Activated T-helper 1 cell treated with anti-CD3 and anti-CD28 coated beads, Interleukin-12 subunit alpha, Interleukin-12 subunit beta, Interleukin-2, Interleukin-4 antibody, amounts not matched to agents 30 ng/mL and 10 ng/mL and 1 ng/mL, durations not matched to agents 14 hours and 24 hours and 36 hours (primary cell): Measurements from ENCODE around the gene AADACL3. TPM values are rescaled to one million over a fixed set of nuclear protein-coding genes. Genes with fewer than 3 reads are reported as not detected.
"Not testable (repeated sequence)": the region's sequence is repeated elsewhere in the genome, so short reads cannot be mapped to it uniquely, and the experiment has no call there.

Source experiments
- DNase-seq: peaks from one replicate; pipeline ENCODE4 v3.0.0; 2021; ENCODE audit warnings: low spot score
- H3K27ac Mint-ChIP-seq: one replicate; pipeline ENCODE4 v1.8.0; 2021; ENCODE audit warnings: mild to moderate bottlenecking, mixed read lengths
- H3K27me3 Mint-ChIP-seq: one replicate; pipeline ENCODE4 v1.8.0; 2022; ENCODE audit warnings: mild to moderate bottlenecking, moderate library complexity, mixed read lengths; ENCODE audit not compliant: insufficient read depth
- H3K36me3 Mint-ChIP-seq: one replicate; pipeline ENCODE4 v1.8.0; 2021; ENCODE audit warnings: low read depth, mixed read lengths
- H3K4me1 Mint-ChIP-seq: one replicate; pipeline ENCODE4 v1.8.0; 2021; ENCODE audit warnings: low read depth, mixed read lengths
- H3K4me3 Mint-ChIP-seq: one replicate; pipeline ENCODE4 v1.8.0; 2021; ENCODE audit warnings: mild to moderate bottlenecking, moderate library complexity, mixed read lengths
- H3K9me3 Mint-ChIP-seq: one replicate; pipeline ENCODE4 v1.8.0; 2021; ENCODE audit warnings: mixed read lengths
- intact Hi-C: fragments of 100-400 bp; cut with micrococcal nuclease; formaldehyde crosslinking; loops from one replicate; pipeline ENCODE4 v1.15.1; 2024
- total RNA-seq: library from RNA; stranded (reverse); gene quantifications from 2 replicates; pipeline ENCODE4 v1.2.3, GENCODE V29; 2022

The AADACL3 gene, protein sequence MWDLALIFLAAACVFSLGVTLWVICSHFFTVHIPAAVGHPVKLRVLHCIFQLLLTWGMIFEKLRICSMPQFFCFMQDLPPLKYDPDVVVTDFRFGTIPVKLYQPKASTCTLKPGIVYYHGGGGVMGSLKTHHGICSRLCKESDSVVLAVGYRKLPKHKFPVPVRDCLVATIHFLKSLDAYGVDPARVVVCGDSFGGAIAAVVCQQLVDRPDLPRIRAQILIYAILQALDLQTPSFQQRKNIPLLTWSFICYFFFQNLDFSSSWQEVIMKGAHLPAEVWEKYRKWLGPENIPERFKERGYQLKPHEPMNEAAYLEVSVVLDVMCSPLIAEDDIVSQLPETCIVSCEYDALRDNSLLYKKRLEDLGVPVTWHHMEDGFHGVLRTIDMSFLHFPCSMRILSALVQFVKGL
- not detected in 2 replicates for total RNA-seq

- no peak for DNase-seq
- Mint-ChIP-seq H3K4me3 (no peak within 1 kb of the TSS), H3K9me3 (no peaks in the 10 kb centered on the region), H3K36me3 (no peaks in the 10 kb centered on the region), H3K27me3 (peaks cover 14% of the 10 kb centered on the region), H3K4me1 (no peaks in the 10 kb centered on the region), H3K27ac (no peak within 1 kb of the TSS)
- intact Hi-C loops, result no loop called here
These were observed at the start of gene AADACL3 for GRCh38 chr1:12715896-12716437. Gene AADACL3, plus strand, starts transcription at chr1:12716110. Its CDS starts 67 bp downstream, at chr1:12716177.

DNA sequence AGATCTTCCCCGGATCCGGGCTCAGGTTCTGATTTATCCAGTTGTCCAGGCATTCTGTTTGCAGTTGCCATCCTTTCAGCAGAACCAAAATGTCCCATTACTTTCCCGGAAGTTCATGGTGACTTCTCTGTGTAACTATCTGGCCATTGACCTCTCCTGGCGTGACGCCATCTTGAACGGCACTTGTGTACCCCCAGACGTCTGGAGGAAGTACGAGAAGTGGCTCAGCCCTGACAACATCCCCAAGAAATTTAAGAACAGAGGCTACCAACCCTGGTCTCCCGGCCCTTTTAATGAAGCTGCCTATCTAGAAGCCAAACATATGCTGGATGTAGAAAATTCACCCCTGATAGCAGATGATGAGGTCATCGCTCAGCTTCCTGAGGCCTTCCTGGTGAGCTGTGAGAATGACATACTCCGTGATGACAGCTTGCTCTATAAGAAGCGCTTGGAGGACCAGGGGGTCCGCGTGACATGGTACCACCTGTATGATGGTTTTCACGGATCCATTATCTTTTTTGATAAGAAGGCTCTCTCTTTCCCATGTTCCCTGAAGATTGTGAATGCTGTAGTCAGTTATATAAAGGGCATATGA is 49.7 kb upstream of the AADACL3 start:
- DNase-seq, result no peak
- no peak overlapping the region for H3K4me3 Mint-ChIP-seq
- no peaks in the 10 kb centered on the region for H3K36me3 Mint-ChIP-seq
- H3K4me1 Mint-ChIP-seq, result no peaks in the 10 kb centered on the region
- H3K27me3 Mint-ChIP-seq, result peaks cover 7% of the 10 kb centered on the region
- no peak overlapping the region for H3K27ac Mint-ChIP-seq
- intact Hi-C loops, result no loop called here
- H3K9me3 Mint-ChIP-seq, result peaks cover 7% of the 10 kb centered on the region

- no peak overlapping the region for H3K4me3 Mint-ChIP-seq
- intact Hi-C loops, result no loop called here
- no peaks in the 10 kb centered on the region for H3K4me1 Mint-ChIP-seq
- no peak overlapping the region for H3K27ac Mint-ChIP-seq
- no peak for DNase-seq
- H3K27me3 Mint-ChIP-seq, result peaks cover 19% of the 10 kb centered on the region
- peaks cover 7% of the 10 kb centered on the region for H3K9me3 Mint-ChIP-seq
- no peaks in the 10 kb centered on the region for H3K36me3 Mint-ChIP-seq
These were observed 46.3 kb upstream of the AADACL3 start for GRCh38 chr1:12669529-12670068.

- Mint-ChIP-seq H3K36me3 (no peaks in the 10 kb centered on the region), H3K27ac (no peak overlapping the region), H3K4me3 (no peak overlapping the region), H3K9me3 (no peaks in the 10 kb centered on the region), H3K27me3 (peaks cover 23% of the 10 kb centered on the region), H3K4me1 (no peaks in the 10 kb centered on the region)
- no peak for DNase-seq
- intact Hi-C loops, result no loop called here
These were observed 41.6 kb upstream of the AADACL3 start for GRCh38 chr1:12674358-12674757.

DNA sequence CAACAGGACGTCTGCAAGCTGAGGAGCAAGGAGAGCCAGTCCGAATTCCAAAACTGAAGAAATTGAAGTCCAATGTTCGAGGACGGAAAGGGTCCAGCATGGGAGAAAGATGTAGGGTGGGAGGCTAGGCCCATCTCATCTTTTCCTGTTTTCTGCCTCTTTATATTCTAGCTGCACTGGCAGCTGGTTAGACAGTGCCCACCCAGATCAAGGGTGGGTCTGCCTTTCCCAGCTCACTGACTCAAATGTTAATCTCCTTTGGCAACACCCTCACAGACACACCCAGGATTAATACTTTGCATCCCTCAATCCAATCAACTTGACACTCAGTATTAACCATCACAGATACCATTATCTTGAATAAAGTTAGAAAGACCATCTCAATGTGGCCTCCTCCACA is 39.8 kb upstream of the AADACL3 start:
- H3K9me3 Mint-ChIP-seq, DNase-seq, intact Hi-C loops, H3K36me3 Mint-ChIP-seq, H3K4me3 Mint-ChIP-seq, H3K4me1 Mint-ChIP-seq, H3K27ac Mint-ChIP-seq: not testable (repeated sequence)
- H3K27me3 Mint-ChIP-seq, result peaks cover 23% of the 10 kb centered on the region

DNA sequence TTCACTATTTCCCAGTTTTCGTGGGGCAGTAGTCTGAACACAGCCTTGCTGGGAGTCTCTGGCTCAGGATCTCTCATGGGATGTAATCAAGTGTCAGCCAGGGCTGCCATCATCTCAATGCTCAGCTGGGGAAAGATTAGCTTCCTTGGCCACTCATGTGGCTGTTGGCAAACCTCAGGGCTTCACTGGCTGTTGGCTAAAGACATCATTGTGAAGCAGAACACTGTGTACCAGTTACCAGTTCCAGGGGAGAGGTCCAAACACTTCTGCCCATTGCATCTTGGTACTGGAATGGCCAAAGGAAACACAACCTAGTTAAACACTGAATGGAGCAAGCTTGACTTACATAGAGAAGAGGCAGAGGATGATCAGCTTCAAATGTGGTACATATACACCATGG is 38.3 kb upstream of the AADACL3 start:
- Mint-ChIP-seq H3K4me1 (no peaks in the 10 kb centered on the region), H3K27ac (no peak overlapping the region), H3K27me3 (peaks cover 11% of the 10 kb centered on the region), H3K4me3 (no peak overlapping the region), H3K36me3 (no peaks in the 10 kb centered on the region), H3K9me3 (peaks cover 6% of the 10 kb centered on the region)
- intact Hi-C loops, result no loop called here
- DNase-seq, result no peak

GRCh38 chr1:12678350-12678749 is 37.6 kb upstream of the AADACL3 start:
- peaks cover 9% of the 10 kb centered on the region for H3K27me3 Mint-ChIP-seq
- intact Hi-C loops, result no loop called here
- H3K27ac Mint-ChIP-seq, result no peak overlapping the region
- H3K4me1 Mint-ChIP-seq, result no peaks in the 10 kb centered on the region
- DNase-seq, result no peak
- H3K9me3 Mint-ChIP-seq, result peaks cover 6% of the 10 kb centered on the region
- H3K4me3 Mint-ChIP-seq, result no peak overlapping the region
- no peaks in the 10 kb centered on the region for H3K36me3 Mint-ChIP-seq

DNA sequence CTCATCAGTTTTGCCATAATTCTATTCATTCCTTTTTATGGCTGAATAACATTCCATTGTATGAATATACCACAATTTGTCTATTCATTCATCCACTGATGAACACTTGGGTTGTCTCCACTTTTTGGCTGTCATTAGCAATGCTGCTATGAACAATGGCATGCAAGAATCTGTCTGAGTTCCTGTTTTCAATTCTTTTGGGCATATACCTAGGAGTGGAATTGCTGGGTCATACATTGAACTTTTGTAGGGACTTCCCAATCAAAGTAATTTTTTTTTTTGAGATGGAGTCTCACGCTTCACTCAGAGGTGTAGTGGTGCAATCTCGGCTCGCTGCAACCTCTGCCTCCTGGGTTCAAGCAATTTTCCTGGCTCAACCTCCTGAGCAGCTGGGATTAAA is 37.1 kb upstream of the AADACL3 start:
- Mint-ChIP-seq H3K9me3 (peaks cover 6% of the 10 kb centered on the region), H3K4me3 (no peak overlapping the region), H3K27me3 (peaks cover 7% of the 10 kb centered on the region), H3K4me1 (no peaks in the 10 kb centered on the region), H3K27ac (no peak overlapping the region), H3K36me3 (no peaks in the 10 kb centered on the region)
- no peak for DNase-seq
- intact Hi-C loops, result no loop called here

GRCh38 chr1:12690156-12690555 is 25.8 kb upstream of the AADACL3 start:
- no peak overlapping the region for H3K27ac Mint-ChIP-seq
- DNase-seq, result no peak
- H3K9me3 Mint-ChIP-seq, result no peaks in the 10 kb centered on the region
- no peaks in the 10 kb centered on the region for H3K4me1 Mint-ChIP-seq
- H3K36me3 Mint-ChIP-seq, result no peaks in the 10 kb centered on the region
- H3K27me3 Mint-ChIP-seq, result peaks cover 16% of the 10 kb centered on the region
- intact Hi-C loops, result no loop called here
- no peak overlapping the region for H3K4me3 Mint-ChIP-seq

DNA sequence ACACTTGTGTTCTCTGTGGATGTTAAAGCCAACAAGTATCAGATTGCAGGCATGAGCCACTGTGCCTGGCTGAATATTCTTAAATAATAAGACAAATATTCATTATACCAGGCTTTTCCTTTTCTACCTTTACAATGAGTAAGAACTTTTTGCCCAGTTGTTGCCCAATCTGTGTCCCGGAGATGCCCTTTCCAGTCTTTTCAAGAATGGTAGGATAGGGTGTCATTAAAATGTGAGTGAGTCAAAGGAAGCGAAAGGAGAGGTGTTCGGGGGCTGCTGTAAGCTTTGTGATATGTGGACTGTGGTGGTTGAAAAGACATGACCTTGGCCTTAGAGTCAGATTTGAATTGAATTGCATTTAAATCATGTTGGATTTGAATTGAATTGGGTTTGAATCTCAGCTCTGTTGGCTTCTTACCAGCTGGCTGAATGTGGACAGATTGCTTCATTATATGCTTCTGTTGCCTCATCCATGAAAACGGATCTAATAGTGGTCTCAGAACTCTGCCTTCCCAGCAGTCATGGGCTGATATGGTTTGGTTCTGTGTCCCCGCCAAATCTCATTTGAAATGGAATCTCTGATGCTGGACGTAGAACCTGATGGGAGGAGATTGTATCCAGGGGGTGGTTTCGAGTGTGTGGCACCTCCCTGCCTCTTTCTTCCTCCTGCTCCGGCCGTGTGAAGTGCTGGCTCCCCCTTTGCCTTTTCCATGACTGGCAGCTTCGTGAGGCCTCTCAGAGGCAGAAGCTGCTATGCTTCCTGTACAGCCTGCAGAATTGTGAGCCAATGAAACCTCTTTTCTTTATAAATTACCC is 22.7 kb upstream of the AADACL3 start:
- no peak overlapping the region for H3K4me3 Mint-ChIP-seq
- no peaks in the 10 kb centered on the region for H3K4me1 Mint-ChIP-seq
- no peak overlapping the region for H3K27ac Mint-ChIP-seq
- H3K27me3 Mint-ChIP-seq, result peaks cover 14% of the 10 kb centered on the region
- no peaks in the 10 kb centered on the region for H3K36me3 Mint-ChIP-seq
- H3K9me3 Mint-ChIP-seq, result no peaks in the 10 kb centered on the region
- intact Hi-C loops, result no loop called here
- no peak for DNase-seq

DNA sequence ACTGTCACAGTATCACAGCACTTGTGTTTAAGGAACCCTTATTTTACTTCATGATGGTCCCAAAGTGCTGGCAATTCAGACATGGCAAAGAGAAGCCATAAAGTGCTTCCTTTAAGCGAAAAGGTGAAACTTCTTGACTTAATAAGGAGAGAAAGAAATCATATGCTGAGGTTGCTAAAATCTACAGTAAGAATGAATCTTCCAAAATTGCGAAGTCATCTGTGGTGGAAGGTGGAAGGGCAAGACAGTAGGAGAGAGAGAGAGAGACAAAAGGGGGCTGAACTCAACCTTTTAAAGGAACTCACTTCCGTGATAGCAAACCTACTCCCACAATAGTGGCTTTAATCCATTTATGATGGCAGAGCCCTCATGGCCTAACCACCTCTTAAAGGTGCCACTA is 19.3 kb upstream of the AADACL3 start:
- Mint-ChIP-seq H3K9me3 (no peaks in the 10 kb centered on the region), H3K4me1 (no peaks in the 10 kb centered on the region), H3K27ac (no peak overlapping the region), H3K4me3 (no peak overlapping the region), H3K27me3 (peaks cover 23% of the 10 kb centered on the region), H3K36me3 (no peaks in the 10 kb centered on the region)
- intact Hi-C loops, result no loop called here
- no peak for DNase-seq

GRCh38 chr1:12697397-12697796 is 18.5 kb upstream of the AADACL3 start:
- intact Hi-C loops, result no loop called here
- peaks cover 23% of the 10 kb centered on the region for H3K27me3 Mint-ChIP-seq
- H3K4me3 Mint-ChIP-seq, result no peak overlapping the region
- H3K9me3 Mint-ChIP-seq, result no peaks in the 10 kb centered on the region
- H3K36me3 Mint-ChIP-seq, result no peaks in the 10 kb centered on the region
- no peak overlapping the region for H3K27ac Mint-ChIP-seq
- no peaks in the 10 kb centered on the region for H3K4me1 Mint-ChIP-seq
- DNase-seq, result no peak
